Smooth muscle cell (in vitro differentiated cells): Measurements from ENCODE around the gene NOC4L. TPM values are rescaled to one million over a fixed set of nuclear protein-coding genes. Genes with fewer than 3 reads are reported as not detected.

ENCODE experiments used
- DNase-seq: peaks from one replicate; lab custom pipeline; 2025; ENCODE audit not compliant: unreplicated experiment; lab: John Stamatoyannopoulos, UW
- H2AFZ ChIP-seq: fragments of 200-600 bp; sonication (generic); 2 replicates; pipeline ENCODE4 v1.6.0; 2016; ENCODE audit warnings: antibody characterized with exemption, low read depth, mild to moderate bottlenecking
- H3F3A ChIP-seq: fragments of 200-600 bp; sonication (generic); 2 replicates; pipeline ENCODE4 v1.6.0; 2017; ENCODE audit warnings: antibody characterized with exemption, low read depth
- H3K27ac ChIP-seq: fragments of 200-600 bp; sonication (generic); 2 replicates; pipeline ENCODE4 v1.5.1; 2016; ENCODE audit warnings: low read depth, mild to moderate bottlenecking
- H3K27me3 ChIP-seq: fragments of 200-600 bp; sonication (generic); 2 replicates; pipeline ENCODE4 v1.6.1; 2016; ENCODE audit warnings: low read depth, mild to moderate bottlenecking
- H3K36me3 ChIP-seq: fragments of 200-600 bp; sonication (generic); 2 replicates; pipeline ENCODE4 v1.5.1; 2016; ENCODE audit warnings: low read depth
- H3K4me1 ChIP-seq: fragments of 200-600 bp; sonication (generic); 2 replicates; pipeline ENCODE4 v1.5.1; 2016; ENCODE audit warnings: low read depth
- H3K4me2 ChIP-seq: fragments of 200-600 bp; sonication (generic); 2 replicates; pipeline ENCODE4 v1.6.0; 2016; ENCODE audit warnings: mild to moderate bottlenecking
- H3K4me3 ChIP-seq: fragments of 200-600 bp; sonication (generic); 2 replicates; pipeline ENCODE4 v1.5.1; 2016; ENCODE audit warnings: mild to moderate bottlenecking
- H3K79me2 ChIP-seq: fragments of 200-600 bp; sonication (generic); 2 replicates; pipeline ENCODE4 v1.6.0; 2016; ENCODE audit warnings: low read depth, mild to moderate bottlenecking
- H3K9ac ChIP-seq: fragments of 200-600 bp; sonication (generic); 2 replicates; pipeline ENCODE4 v1.6.0; 2016; ENCODE audit warnings: low read depth
- H3K9me3 ChIP-seq: fragments of 200-600 bp; sonication (generic); replicated peaks from 2 replicates; pipeline ENCODE4 v1.5.1; 2016; ENCODE audit warnings: low read depth
- H4K20me1 ChIP-seq: fragments of 200-600 bp; sonication (generic); 2 replicates; pipeline ENCODE4 v1.6.0; 2016; ENCODE audit warnings: low read depth
- WGBS: methylation state at CpG from one replicate; pipeline ENCODE4 v1.1.7; 2016; ENCODE audit warnings: low lambda C conversion rate; 5-methylcytosine and 5-hydroxymethylcytosine counted together
- polyA plus RNA-seq: library from polyadenylated mRNA; unstranded; fragments of >200 nt; fragmentation: Nextera tagmentation; extraction: Ambion mirVana; gene quantifications from 2 replicates; pipeline ENCODE4 v1.2.1, GENCODE V29; 2016
- total RNA-seq: library from RNA; depleted of rRNA; stranded (reverse); fragments of >200 nt; gene quantifications from 2 replicates; pipeline ENCODE4 v1.2.3, GENCODE V29; 2014
- TF ChIP-seq, protein P1 (sequence below): fragments of 200-600 bp; sonication (generic); IDR thresholded peaks from 2 replicates; pipeline ENCODE4 v1.5.1; 2017; ENCODE audit warnings: borderline replicate concordance, mild to moderate bottlenecking, antibody characterized with exemption; ENCODE audit not compliant: insufficient read depth, poor library complexity, severe bottlenecking

The NOC4L gene
- total and polyA plus RNA-seq, 2 experiments from 2014 or later: 9.8 to 39.9 TPM

DNA sequence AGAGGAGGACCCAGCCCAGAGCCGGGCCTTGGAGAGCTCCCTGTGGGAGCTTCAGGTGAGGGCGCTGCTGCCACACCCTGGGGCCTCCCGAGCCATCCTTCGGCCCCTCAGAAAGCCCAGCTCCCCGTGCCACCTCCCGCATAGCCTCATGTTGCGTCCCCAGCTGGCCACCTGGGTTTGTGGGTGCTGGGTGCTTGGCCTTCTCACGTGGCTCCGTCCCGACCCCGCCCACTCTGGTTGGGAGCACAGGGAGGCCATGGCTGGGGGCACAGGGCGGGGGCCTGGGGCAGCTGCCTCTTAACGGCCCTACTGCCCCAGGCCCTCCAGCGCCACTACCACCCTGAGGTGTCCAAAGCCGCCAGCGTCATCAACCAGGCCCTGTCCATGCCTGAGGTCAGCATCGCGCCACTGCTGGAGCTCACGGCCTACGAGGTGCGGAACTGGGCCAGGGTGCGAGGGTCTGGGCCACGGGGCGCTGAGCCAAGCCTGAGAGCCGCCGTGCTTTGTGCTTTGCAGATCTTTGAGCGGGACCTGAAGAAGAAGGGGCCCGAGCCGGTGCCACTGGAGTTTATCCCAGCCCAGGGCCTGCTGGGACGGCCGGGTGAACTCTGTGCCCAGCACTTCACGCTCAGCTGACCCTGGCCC lies 7.6 kb downstream of the NOC4L start:
- Histone ChIP-seq H3K4me1 (no peaks in the 10 kb centered on the region), H3K9me3 (no peaks in the 10 kb centered on the region), H3K9ac (no peak overlapping the region), H3K36me3 (no peaks in the 10 kb centered on the region), H2AFZ (no peak overlapping the region), H3F3A (no peaks in the 10 kb centered on the region), H4K20me1 (peaks cover 5% of the 10 kb centered on the region), H3K4me3 (no peak overlapping the region), H3K4me2 (no peak overlapping the region), H3K27ac (no peak overlapping the region), H3K27me3 (no peaks in the 10 kb centered on the region), H3K79me2 (no peaks in the 10 kb centered on the region)
- whole genome bisulfite sequencing: 96% methylated on average over 26 of the region's 32 CpGs
- TF ChIP-seq, protein P1, sequence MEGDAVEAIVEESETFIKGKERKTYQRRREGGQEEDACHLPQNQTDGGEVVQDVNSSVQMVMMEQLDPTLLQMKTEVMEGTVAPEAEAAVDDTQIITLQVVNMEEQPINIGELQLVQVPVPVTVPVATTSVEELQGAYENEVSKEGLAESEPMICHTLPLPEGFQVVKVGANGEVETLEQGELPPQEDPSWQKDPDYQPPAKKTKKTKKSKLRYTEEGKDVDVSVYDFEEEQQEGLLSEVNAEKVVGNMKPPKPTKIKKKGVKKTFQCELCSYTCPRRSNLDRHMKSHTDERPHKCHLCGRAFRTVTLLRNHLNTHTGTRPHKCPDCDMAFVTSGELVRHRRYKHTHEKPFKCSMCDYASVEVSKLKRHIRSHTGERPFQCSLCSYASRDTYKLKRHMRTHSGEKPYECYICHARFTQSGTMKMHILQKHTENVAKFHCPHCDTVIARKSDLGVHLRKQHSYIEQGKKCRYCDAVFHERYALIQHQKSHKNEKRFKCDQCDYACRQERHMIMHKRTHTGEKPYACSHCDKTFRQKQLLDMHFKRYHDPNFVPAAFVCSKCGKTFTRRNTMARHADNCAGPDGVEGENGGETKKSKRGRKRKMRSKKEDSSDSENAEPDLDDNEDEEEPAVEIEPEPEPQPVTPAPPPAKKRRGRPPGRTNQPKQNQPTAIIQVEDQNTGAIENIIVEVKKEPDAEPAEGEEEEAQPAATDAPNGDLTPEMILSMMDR: no peak
- DNase-seq: no peak

DNA sequence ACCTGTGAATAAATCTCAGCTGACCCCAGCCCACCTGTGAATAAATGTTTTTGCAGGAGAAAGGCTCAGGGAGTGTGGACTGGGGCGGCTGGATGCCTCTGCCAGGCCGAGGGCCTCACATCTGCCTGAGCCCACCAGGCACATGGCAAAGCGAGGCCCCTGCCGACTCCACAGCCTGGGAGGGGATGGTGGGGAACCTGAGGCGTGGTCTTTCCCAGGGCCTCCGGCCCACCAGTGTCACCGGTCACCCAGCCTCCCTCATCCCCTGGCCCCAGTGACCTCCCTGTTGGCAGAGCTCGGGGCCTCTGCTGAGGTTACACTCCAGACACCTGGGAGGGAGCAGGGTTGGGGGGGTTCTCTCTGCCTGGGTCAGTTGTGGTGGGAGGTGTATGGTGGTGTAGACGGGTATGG lies 8.2 kb downstream of the NOC4L start:
- TF ChIP-seq, protein P1: no peak
- no peaks in the 10 kb centered on the region for H3F3A ChIP-seq
- H3K79me2 ChIP-seq: no peaks in the 10 kb centered on the region
- peaks cover 5% of the 10 kb centered on the region for H4K20me1 ChIP-seq
- DNase-seq: no peak
- no peaks in the 10 kb centered on the region for H3K9me3 ChIP-seq
- no peaks in the 10 kb centered on the region for H3K36me3 ChIP-seq
- H2AFZ ChIP-seq: no peak overlapping the region
- no peak overlapping the region for H3K27ac ChIP-seq
- H3K4me1 ChIP-seq: no peaks in the 10 kb centered on the region
- 97% methylated on average over 9 of the region's 9 CpGs for WGBS
- H3K9ac ChIP-seq: no peak overlapping the region
- no peak overlapping the region for H3K4me3 ChIP-seq
- no peak overlapping the region for H3K4me2 ChIP-seq
- H3K27me3 ChIP-seq: no peaks in the 10 kb centered on the region

DNA sequence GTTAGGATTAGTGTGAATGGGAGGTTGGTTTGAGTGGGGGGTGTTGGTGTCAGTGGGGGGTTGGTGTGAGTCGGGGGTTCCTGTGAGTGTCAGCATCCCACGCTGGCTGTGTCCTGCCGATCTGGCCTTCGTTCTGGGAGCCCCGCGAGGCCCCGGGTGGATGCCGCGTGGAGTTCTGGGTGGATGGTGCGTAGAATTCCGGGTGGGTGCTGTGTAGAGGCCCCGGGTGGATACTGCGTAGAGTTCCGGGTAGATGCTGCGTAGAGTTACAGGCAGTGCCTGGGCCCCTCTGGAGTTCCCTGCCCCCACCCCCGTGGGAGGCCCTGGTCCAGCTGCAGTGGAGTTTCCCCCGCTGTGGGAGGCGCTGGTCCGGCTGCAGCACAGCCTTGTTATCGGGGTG lies 8.7 kb downstream of the NOC4L start:
- H3K27ac ChIP-seq: no peak overlapping the region
- no peaks in the 10 kb centered on the region for H3F3A ChIP-seq
- no peaks in the 10 kb centered on the region for H3K4me1 ChIP-seq
- no peak overlapping the region for H3K4me2 ChIP-seq
- 97% methylated on average over 14 of the region's 20 CpGs for WGBS
- no peaks in the 10 kb centered on the region for H3K36me3 ChIP-seq
- H4K20me1 ChIP-seq: peaks cover 5% of the 10 kb centered on the region
- no peaks in the 10 kb centered on the region for H3K27me3 ChIP-seq
- H3K9ac ChIP-seq: no peak overlapping the region
- TF ChIP-seq, protein P1: no peak
- no peak overlapping the region for H3K4me3 ChIP-seq
- no peaks in the 10 kb centered on the region for H3K9me3 ChIP-seq
- no peak overlapping the region for H2AFZ ChIP-seq
- H3K79me2 ChIP-seq: no peaks in the 10 kb centered on the region
- no peak for DNase-seq
